ENCODE results near the gene PLEK.

PLEK gene

GRCh38 chr2:68416081-68416675 is 51.1 kb downstream of the PLEK start:
- no peak for TF ChIP-seq ZC3H10 (CRISPR knock-in tag; IDR thresholded peaks at IDR 0.05)
- no peak for TF ChIP-seq CSDC2 (CRISPR knock-in tag; IDR thresholded peaks at IDR 0.05)
- TF ChIP-seq ISL1 (CRISPR knock-in tag; IDR thresholded peaks at IDR 0.05): no peak
- TF ChIP-seq OSR1 (CRISPR knock-in tag; IDR thresholded peaks at IDR 0.05): no peak
- no peak for ATAC-seq

- no peak for TF ChIP-seq ESRRG (CRISPR knock-in tag; IDR thresholded peaks at IDR 0.05)
- TF ChIP-seq ZFP3 (CRISPR knock-in tag; IDR thresholded peaks at IDR 0.05): no peak
- TF ChIP-seq ZC3H10 (CRISPR knock-in tag; IDR thresholded peaks at IDR 0.05): no peak
- no peak for TF ChIP-seq ZNF565 (CRISPR knock-in tag; conservative IDR thresholded peaks at IDR 0.05; ENCODE audit: low read depth)
- no peak for TF ChIP-seq ISL1 (CRISPR knock-in tag; IDR thresholded peaks at IDR 0.05)
- TF ChIP-seq PATZ1 (CRISPR knock-in tag; IDR thresholded peaks at IDR 0.05; ENCODE audit: borderline replicate concordance): no peak
- no peak for TF ChIP-seq TSHZ2 (CRISPR knock-in tag; IDR thresholded peaks at IDR 0.05)
- TF ChIP-seq TOX (CRISPR knock-in tag; IDR thresholded peaks at IDR 0.05; ENCODE audit: borderline replicate concordance): no peak
- ATAC-seq: no peak
Measured at GRCh38 chr2:68417926-68418325, 52.8 kb downstream of the PLEK start.

- no peak for TF ChIP-seq TSHZ2 (CRISPR knock-in tag; IDR thresholded peaks at IDR 0.05)
- TF ChIP-seq POU6F1 (CRISPR knock-in tag; IDR thresholded peaks at IDR 0.05; ENCODE audit: borderline replicate concordance, low read depth): no peak
- TF ChIP-seq BACH2 (CRISPR knock-in tag; IDR thresholded peaks at IDR 0.05; ENCODE audit: borderline replicate concordance): no peak
- no peak for TF ChIP-seq ZC3H10 (CRISPR knock-in tag; IDR thresholded peaks at IDR 0.05)
- no peak for TF ChIP-seq ZNF8 (CRISPR knock-in tag; IDR thresholded peaks at IDR 0.05)
- no peak for TF ChIP-seq ZNF70 (CRISPR knock-in tag; IDR thresholded peaks at IDR 0.05)
- TF ChIP-seq ZNF565 (CRISPR knock-in tag; conservative IDR thresholded peaks at IDR 0.05; ENCODE audit: low read depth): no peak
- no peak for TF ChIP-seq CSDC2 (CRISPR knock-in tag; IDR thresholded peaks at IDR 0.05)
- no peak for TF ChIP-seq ESRRG (CRISPR knock-in tag; IDR thresholded peaks at IDR 0.05)
- no peak for TF ChIP-seq TOX (CRISPR knock-in tag; IDR thresholded peaks at IDR 0.05; ENCODE audit: borderline replicate concordance)
- TF ChIP-seq CREB5 (CRISPR knock-in tag; IDR thresholded peaks at IDR 0.05; ENCODE audit: low read depth): no peak
- no peak for TF ChIP-seq GLIS3 (CRISPR knock-in tag; IDR thresholded peaks at IDR 0.05)
- no peak for TF ChIP-seq RARB (CRISPR knock-in tag; IDR thresholded peaks at IDR 0.05)
- TF ChIP-seq ISL1 (CRISPR knock-in tag; IDR thresholded peaks at IDR 0.05): no peak
- no peak for TF ChIP-seq ZFP3 (CRISPR knock-in tag; IDR thresholded peaks at IDR 0.05)
- no peak for ATAC-seq
Measured at GRCh38 chr2:68418419-68418818, 53.3 kb downstream of the PLEK start.

Measured in SK-N-SH treated with all-trans-retinoic acid at 6 μM for 48 hours (cell line).